Naive B cell (primary cell): ENCODE data around the gene UBAP1L. TPM values are rescaled to one million over a fixed set of nuclear protein-coding genes. Genes with fewer than 3 reads are reported as not detected.
"Not testable (repeated sequence)": the region's sequence is repeated elsewhere in the genome, so short reads cannot be mapped to it uniquely, and the experiment has no call there.

Source experiments
- ATAC-seq, 2 donors: fragments of 150-1000 bp; cut with Tn5 transposase; 2 replicates each; pipeline ENCODE4 v1.10.0; 2021; ENCODE audit warnings: low read depth in 2 of 2, mild to moderate bottlenecking in 2 of 2, moderate library complexity in 2 of 2
- DNase-seq: peaks from one replicate; pipeline ENCODE4 v3.0.0; 2022
- H3K27ac Mint-ChIP-seq, 6 donors: one replicate each; pipeline ENCODE4 v1.8.0; 2020 to 2022; ENCODE audit warnings: mild to moderate bottlenecking in 6 of 6, mixed read lengths in 6 of 6, moderate library complexity in 5 of 6, inconsistent platforms in 2 of 6
- H3K27me3 Mint-ChIP-seq, 3 donors: one replicate each; pipeline ENCODE4 v1.8.0; 2021 to 2022; ENCODE audit warnings: mixed read lengths in 3 of 3, mild to moderate bottlenecking in 1 of 3
- H3K36me3 Mint-ChIP-seq, 2 donors: one replicate each; pipeline ENCODE4 v1.8.0; 2020 to 2022; ENCODE audit warnings: mixed read lengths in 2 of 2, inconsistent platforms in 1 of 2, mild to moderate bottlenecking in 1 of 2
- H3K4me1 Mint-ChIP-seq, 3 donors: one replicate each; pipeline ENCODE4 v1.8.0; 2020 to 2022; ENCODE audit warnings: mixed read lengths in 3 of 3, inconsistent platforms in 1 of 3, mild to moderate bottlenecking in 1 of 3, moderate library complexity in 1 of 3
- H3K4me3 Mint-ChIP-seq, 8 donors: one replicate each; pipeline ENCODE4 v1.8.0; 2020 to 2022; ENCODE audit warnings: mild to moderate bottlenecking in 8 of 8, mixed read lengths in 8 of 8, moderate library complexity in 8 of 8, inconsistent platforms in 2 of 8
- H3K9me3 Mint-ChIP-seq, 7 donors: one replicate each; pipeline ENCODE4 v1.8.0; 2020 to 2022; ENCODE audit warnings: mixed read lengths in 7 of 7, mild to moderate bottlenecking in 5 of 7, inconsistent platforms in 2 of 7, moderate library complexity in 1 of 7
- polyA plus RNA-seq, 6 donors: library from polyadenylated mRNA; unstranded; fragments of 300-500 nt; fragmentation: Illumina TruSeq; gene quantifications; one replicate each; pipeline ENCODE4 v1.2.3, GENCODE V29; 2021; ENCODE audit warnings: low read depth in 6 of 6

UBAP1L gene
- polyA plus RNA-seq, 6 donors from 2014 or later: 0.04 to 0.52 (median 0.24) TPM; not detected in 2

- H3K9me3 Mint-ChIP-seq, DNase-seq, H3K36me3 Mint-ChIP-seq, H3K4me3 Mint-ChIP-seq, H3K27ac Mint-ChIP-seq, ATAC-seq: not testable (repeated sequence)
- Mint-ChIP-seq H3K4me1 (peaks cover 9 to 11% (median 10%) of the 10 kb centered on the region in 3 donors), H3K27me3 (peaks cover 22 to 29% (median 28%) of the 10 kb centered on the region in 3 donors)
These were observed 39.2 kb downstream of the UBAP1L start for GRCh38 chr15:65075607-65076395.

DNA sequence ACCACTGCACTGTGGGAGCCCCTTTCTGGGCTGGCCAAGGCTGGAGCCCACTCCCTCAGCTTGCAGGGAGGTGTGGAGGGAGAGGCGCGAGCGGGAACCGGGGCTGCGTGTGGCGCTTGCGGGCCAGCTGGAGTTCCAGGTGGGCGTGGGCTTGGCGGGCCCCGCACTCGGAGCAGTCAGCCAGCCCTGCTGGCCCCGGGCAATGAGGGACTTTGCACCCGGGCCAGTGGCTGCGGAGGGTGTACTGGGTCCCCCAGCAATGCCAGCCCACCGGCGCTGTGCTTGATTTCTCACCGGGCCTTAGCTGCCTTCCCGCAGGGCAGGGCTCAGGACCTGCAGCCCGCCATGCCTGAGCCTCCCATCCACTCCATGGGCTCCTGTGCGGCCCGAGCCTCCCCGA is 40.1 kb downstream of the UBAP1L start:
- not testable (repeated sequence) for H3K9me3 Mint-ChIP-seq, ATAC-seq, H3K27ac Mint-ChIP-seq, DNase-seq, H3K36me3 Mint-ChIP-seq, H3K4me3 Mint-ChIP-seq
- peaks cover 9 to 11% (median 10%) of the 10 kb centered on the region in 3 donors for H3K4me1 Mint-ChIP-seq
- peaks cover 19 to 29% (median 28%) of the 10 kb centered on the region in 3 donors for H3K27me3 Mint-ChIP-seq

DNA sequence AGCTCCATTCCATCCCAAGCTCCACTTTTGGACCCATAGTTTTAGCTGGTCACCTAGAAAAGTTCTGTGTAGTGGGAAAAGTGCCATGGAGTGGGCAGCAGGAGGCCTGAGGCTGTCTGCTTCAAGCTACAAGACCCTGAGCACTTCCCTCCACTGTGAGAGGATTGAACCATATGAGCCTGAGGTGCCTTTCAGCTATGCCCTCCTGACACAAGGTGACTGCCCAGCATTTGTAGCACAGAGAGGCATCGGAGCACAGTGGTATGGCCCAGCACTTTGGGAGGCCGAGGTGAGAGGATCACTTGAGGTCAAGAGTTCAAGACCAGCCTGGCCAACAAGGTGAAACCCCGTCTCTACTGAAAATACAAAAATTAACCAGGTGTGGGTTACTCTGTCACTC is 42.4 kb downstream of the UBAP1L start:
- Mint-ChIP-seq H3K4me1 (peaks cover 1 to 9% (median 8%) of the 10 kb centered on the region in 3 donors), H3K9me3 (no peaks in the 10 kb centered on the region), H3K36me3 (no peaks in the 10 kb centered on the region), H3K27me3 (peaks cover 13 to 24% (median 20%) of the 10 kb centered on the region in 3 donors), H3K27ac (no peak overlapping the region), H3K4me3 (no peak overlapping the region)
- ATAC-seq (no peak), DNase-seq (no peak)

- ATAC-seq (no peak), DNase-seq (no peak)
- H3K27ac Mint-ChIP-seq: no peak overlapping the region
These were observed 43.0 kb downstream of the UBAP1L start for GRCh38 chr15:65072027-65072426.

GRCh38 chr15:65071381-65071811 is 43.6 kb downstream of the UBAP1L start:
- Mint-ChIP-seq H3K4me3 (no peak overlapping the region), H3K9me3 (no peaks in the 10 kb centered on the region), H3K4me1 (peaks cover 0 to 13% (median 13%) of the 10 kb centered on the region in 3 donors), H3K36me3 (no peaks in the 10 kb centered on the region), H3K27ac (no peak overlapping the region), H3K27me3 (peaks cover 15 to 27% (median 25%) of the 10 kb centered on the region in 3 donors)
- ATAC-seq (no peak), DNase-seq (no peak)

More at GRCh38 chr15:65072027-65072426, 43.0 kb downstream of the UBAP1L start:
- Mint-ChIP-seq H3K9me3 (no peaks in the 10 kb centered on the region), H3K4me1 (peaks cover 0 to 13% (median 12%) of the 10 kb centered on the region in 3 donors), H3K27me3 (peaks cover 17 to 28% (median 24%) of the 10 kb centered on the region in 3 donors), H3K36me3 (no peaks in the 10 kb centered on the region), H3K4me3 (no peak overlapping the region)

DNA sequence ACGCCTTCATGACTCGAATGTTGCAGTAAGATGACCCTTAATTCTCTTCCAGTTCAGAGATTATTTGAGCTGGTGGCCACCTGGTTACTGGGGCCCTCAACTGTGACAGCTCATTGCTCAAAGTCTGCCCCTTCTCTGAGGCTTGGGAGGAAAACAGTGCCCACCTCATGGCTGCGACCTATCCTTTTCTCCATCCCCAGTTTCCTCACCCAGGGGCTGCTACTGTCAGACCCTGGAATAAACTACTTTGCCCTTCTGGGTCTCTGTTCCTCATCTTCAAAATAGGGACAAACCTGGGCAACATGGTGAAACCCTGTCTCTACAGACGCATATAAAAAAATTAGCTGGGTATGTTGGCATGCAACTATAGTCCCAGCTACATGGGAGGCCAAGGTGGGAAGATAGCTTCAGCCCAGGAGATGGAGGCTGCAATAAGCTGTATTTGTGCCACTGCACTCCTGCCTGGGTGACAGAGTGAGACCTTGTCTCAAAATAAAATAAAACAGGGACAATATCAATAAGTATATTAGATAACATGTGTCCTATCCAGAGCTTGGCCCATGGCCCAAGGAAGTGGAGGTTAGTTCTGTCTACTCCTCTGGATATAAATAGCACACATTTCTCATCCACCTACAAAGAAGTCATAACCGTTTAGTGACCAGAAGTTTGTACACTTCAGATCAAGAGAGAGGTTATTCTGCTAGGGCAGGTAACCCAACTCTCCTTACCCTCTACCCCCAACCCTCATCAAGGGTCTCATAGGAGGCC is 45.0 kb downstream of the UBAP1L start:
- Mint-ChIP-seq H3K9me3 (no peaks in the 10 kb centered on the region), H3K27me3 (peaks cover 22 to 35% (median 34%) of the 10 kb centered on the region in 3 donors), H3K27ac (no peak overlapping the region), H3K4me1 (peaks cover 0 to 10% (median 10%) of the 10 kb centered on the region in 3 donors), H3K4me3 (no peak overlapping the region), H3K36me3 (no peaks in the 10 kb centered on the region)
- ATAC-seq (no peak), DNase-seq (no peak)

- Mint-ChIP-seq H3K4me1 (peaks cover 0 to 10% (median 10%) of the 10 kb centered on the region in 3 donors), H3K27ac (no peak overlapping the region), H3K27me3 (peaks cover 22 to 35% (median 34%) of the 10 kb centered on the region in 3 donors), H3K4me3 (no peak overlapping the region), H3K9me3 (no peaks in the 10 kb centered on the region), H3K36me3 (no peaks in the 10 kb centered on the region)
- ATAC-seq (no peak), DNase-seq (no peak)
These were observed 45.8 kb downstream of the UBAP1L start for GRCh38 chr15:65069179-65069578.

DNA sequence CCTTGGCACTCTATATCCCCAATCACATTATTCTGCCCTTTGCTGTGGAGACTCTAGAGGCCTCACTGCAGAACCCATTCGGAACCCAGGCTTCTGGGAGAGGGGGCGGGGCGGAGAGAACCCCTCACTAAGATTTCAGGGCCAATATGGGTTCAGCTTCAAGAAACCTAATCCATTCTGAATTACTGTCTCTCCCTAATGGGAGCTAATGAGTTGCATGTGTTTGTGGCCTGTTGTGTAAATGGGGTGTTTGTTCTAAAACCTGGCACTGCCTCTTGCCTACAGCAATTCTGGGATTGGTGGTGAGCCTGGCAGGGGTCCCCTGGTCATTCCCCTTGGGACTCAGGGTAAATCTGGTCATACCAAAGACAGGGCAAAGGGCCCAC is 46.6 kb downstream of the UBAP1L start:
- Mint-ChIP-seq H3K9me3 (no peaks in the 10 kb centered on the region), H3K27me3 (peaks cover 22 to 40% (median 34%) of the 10 kb centered on the region in 3 donors), H3K4me1 (peaks cover 0 to 10% (median 10%) of the 10 kb centered on the region in 3 donors), H3K36me3 (no peaks in the 10 kb centered on the region), H3K27ac (no peak overlapping the region), H3K4me3 (peak overlapping the region in 4 of 8 donors; percentile 56 to 73 (median 58))
- DNase-seq: no peak
- no peak for ATAC-seq

DNA sequence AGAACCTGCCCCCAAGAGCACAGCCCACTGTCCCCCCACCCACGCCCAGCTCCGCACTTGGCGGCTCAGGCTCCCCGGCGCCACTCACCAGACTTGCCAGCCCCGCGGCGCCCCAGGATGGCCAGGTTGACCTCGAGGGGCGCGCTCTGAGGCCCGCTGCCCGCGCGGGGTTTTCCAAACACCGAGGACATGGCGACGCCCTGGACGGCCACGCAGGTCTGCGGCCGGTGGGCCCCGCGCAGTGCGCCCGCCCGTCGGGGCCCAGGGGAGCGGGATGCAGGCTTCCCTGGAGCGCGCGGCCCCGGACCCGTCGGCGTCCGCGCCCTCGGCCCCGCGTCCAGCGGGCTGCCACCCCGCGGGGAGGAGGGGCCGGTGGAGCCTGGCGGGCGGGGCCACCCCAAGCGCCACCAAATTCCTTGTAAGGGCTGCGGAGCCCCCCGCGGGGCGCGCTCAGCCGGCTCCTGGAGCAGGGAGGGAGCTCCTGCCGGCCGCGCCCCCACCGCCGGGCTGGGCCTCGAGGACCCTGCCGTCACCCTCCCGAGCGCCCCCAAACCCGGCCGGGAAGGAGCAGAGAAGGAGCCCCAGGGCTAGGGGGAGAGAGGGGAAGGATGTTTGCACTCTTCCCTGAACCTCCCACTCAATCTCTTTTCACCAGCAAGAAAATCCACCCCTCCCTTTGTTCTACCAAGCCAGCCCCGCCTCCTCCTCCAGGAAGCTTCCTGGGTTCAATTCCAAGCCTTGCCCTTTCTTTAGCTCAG is 47.2 kb downstream of the UBAP1L start, which contains the start of gene RASL12:
RASL12 (minus strand) TSS at position 347 of the 758 bp plus-strand sequence; CDS start at position 191, 156 bp downstream.
- H3K36me3 Mint-ChIP-seq: no peaks in the 10 kb centered on the region
- DNase-seq: no peak
- peak within 1 kb of the TSS in 6 of 8 donors; percentile 20 to 75 (median 61) for H3K4me3 Mint-ChIP-seq
- peaks cover 0 to 10% (median 10%) of the 10 kb centered on the region in 3 donors for H3K4me1 Mint-ChIP-seq
- no peaks in the 10 kb centered on the region for H3K9me3 Mint-ChIP-seq
- no peak for ATAC-seq
- peaks cover 22 to 43% (median 34%) of the 10 kb centered on the region in 3 donors for H3K27me3 Mint-ChIP-seq
- H3K27ac Mint-ChIP-seq: peak within 1 kb of the TSS in 2 of 6 donors; percentile 26 to 76

GRCh38 chr15:65067317-65067644 is 47.7 kb downstream of the UBAP1L start:
- H3K4me1 Mint-ChIP-seq: peaks cover 0 to 10% (median 10%) of the 10 kb centered on the region in 3 donors
- peak overlapping the region in 2 of 6 donors; percentile 26 to 76 for H3K27ac Mint-ChIP-seq
- H3K9me3 Mint-ChIP-seq: no peaks in the 10 kb centered on the region
- DNase-seq (no peak), ATAC-seq (no peak)
- H3K27me3 Mint-ChIP-seq: peaks cover 22 to 45% (median 34%) of the 10 kb centered on the region in 3 donors
- no peaks in the 10 kb centered on the region for H3K36me3 Mint-ChIP-seq
- peak overlapping the region in 4 of 8 donors; percentile 1 to 75 (median 56) for H3K4me3 Mint-ChIP-seq

DNA sequence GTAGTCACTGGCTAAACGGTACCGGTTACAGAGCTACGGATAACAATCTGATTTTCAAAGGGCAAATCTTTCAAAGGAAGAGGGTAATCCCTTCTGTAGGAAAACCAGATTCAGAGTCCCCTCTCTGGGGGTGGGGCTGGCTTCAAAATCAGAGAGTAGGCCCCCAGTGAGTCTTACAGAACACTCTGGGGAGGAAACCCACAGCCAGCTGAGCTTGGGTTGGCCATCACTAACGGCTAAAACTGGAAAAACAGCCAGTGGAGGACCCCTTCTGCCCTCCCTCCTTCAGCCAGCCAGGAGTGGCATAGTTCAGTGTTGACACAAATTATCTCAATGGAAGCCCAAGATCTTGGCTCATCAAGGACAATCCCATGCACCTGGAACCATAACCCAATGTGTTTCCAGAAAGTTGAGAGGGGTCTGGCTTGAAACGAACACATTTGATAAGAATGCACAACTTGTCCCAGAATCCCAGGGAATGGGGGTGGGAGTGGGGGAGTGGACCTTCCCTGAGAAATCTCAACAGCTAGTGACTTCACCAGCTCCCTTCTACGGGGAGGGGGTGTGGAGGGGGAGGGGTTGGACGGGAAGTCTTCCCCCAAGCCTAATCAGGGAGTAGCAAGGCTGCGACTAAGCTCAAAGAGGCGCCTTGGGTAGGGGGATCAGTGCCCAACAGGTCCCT is 48.2 kb downstream of the UBAP1L start:
- no peaks in the 10 kb centered on the region for H3K9me3 Mint-ChIP-seq
- peaks cover 0 to 10% (median 10%) of the 10 kb centered on the region in 3 donors for H3K4me1 Mint-ChIP-seq
- ATAC-seq (no peak), DNase-seq (no peak)
- H3K36me3 Mint-ChIP-seq: no peaks in the 10 kb centered on the region
- peak overlapping the region in 5 of 8 donors; percentile 1 to 75 (median 46) for H3K4me3 Mint-ChIP-seq
- peaks cover 22 to 48% (median 34%) of the 10 kb centered on the region in 3 donors for H3K27me3 Mint-ChIP-seq
- peak overlapping the region in 2 of 6 donors; percentile 26 to 76 for H3K27ac Mint-ChIP-seq

- peaks cover 0 to 10% (median 10%) of the 10 kb centered on the region in 3 donors for H3K4me1 Mint-ChIP-seq
- no peaks in the 10 kb centered on the region for H3K9me3 Mint-ChIP-seq
- H3K36me3 Mint-ChIP-seq: no peaks in the 10 kb centered on the region
- ATAC-seq (no peak), DNase-seq (no peak)
- no peak overlapping the region for H3K27ac Mint-ChIP-seq
- no peak overlapping the region for H3K4me3 Mint-ChIP-seq
- H3K27me3 Mint-ChIP-seq: peaks cover 22 to 48% (median 34%) of the 10 kb centered on the region in 3 donors
These were observed 48.9 kb downstream of the UBAP1L start for GRCh38 chr15:65066001-65066634.
